DMS153 treated with DMSO at 0.1 percent for 48 hours (cell line): Measurements from ENCODE around the gene PARD3B.

Source experiments
- DNase-seq: peaks from one replicate; lab custom pipeline; 2025; ENCODE audit not compliant: unreplicated experiment; lab: John Stamatoyannopoulos, UW

The PARD3B gene

DNA sequence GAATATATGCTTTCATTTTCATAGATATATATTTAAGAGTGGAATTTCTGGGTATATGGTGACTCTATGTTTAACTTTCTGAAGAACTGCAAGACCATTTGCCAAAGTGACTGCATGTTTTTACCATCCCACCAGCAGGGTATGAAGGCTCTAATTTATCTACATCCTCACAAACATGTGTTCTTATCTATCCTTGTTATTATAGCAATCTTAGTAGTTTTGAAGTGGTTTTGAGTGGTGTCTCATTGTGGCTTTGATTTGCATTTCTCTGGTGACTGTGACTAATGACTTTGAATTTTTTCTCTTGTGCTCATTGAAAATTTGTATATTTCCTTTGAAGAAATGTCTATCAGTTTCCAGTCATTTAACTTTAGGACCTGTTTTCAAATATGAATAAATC lies 826.9 kb downstream of the PARD3B start:
- no peak for DNase-seq

DNA sequence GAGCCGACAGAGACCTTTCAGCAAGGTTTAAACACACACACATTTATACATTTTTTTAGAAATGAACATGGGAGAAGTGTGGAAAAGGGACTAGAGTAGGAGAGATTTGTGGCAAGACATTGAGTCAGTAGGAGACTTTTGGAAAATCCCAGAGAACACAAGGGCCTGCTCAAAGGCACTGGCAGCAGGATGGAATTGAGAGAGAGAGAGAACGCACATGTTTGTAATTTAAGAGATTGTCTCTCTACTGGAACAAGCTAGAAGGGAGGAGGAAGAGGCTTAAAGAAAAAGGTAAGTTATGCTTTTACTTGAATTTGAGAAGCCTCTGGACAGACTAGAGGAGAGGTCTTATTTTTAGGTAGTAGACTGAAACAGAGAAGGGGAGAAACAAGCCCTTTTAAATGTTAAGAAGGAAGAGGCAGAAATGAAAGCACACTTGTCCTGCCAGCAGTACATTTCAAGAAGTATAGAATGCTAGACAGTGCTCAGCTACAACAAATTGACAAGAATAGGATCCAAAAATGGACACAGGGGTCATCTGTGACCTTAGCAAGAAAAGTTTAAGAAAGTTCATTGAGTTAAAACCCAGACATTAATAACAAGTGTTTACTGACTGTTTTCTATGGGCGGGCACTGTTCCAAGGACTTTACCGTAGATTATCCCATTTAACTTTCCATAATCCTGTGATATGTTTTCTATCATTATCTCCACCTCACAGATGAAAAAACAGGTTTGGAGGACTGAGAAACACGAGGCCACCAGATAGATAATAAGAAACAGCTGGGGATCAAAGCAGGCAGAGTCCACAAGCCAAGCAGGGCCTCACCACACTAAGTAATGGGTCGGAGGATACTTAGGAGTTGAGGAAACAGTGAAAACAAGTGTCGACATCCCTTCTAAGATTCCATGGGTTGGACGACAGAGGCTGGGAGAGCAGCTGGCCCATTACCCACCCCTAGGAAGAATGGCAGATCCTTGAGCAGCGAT lies 830.5 kb downstream of the PARD3B start:
- DNase-seq: no peak

DNA sequence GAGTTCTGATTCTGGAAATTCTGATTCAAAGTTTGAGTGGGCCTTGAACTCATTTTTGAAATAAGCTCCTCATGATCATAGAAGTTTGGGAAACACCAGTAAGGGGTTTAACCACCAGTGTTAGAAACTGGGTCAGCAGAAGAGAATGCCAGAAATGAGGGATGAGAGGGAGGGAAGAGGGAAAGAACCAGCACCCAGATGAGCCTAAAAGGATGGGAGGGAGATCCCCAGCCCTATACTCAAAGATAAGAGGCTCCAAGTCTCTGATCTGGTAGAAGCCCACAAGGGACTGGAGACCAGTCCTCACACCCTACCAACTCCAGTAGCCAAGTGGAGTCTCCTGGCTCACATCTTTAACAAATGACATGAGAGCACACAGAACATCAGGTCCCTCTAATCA lies 832.0 kb downstream of the PARD3B start:
- no peak for DNase-seq

DNA sequence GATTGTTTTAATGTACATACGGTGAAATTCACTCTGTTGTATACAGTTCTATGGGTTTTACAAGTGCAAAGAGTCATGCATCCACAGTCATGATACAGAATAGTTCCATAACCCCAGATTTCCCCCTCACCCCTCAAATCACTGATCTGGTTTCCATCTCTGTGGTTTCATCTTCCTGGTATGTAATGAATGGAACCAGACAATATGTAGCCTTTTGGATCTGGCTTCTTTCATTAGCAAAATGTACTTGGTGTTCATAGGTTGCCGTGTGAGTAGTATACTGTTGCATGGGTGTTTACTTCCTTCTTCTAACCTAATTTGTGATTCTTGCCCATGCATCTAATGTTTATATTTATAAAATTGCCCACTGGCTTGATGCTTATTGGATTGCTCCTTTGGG lies 838.3 kb downstream of the PARD3B start:
- DNase-seq: no peak

DNA sequence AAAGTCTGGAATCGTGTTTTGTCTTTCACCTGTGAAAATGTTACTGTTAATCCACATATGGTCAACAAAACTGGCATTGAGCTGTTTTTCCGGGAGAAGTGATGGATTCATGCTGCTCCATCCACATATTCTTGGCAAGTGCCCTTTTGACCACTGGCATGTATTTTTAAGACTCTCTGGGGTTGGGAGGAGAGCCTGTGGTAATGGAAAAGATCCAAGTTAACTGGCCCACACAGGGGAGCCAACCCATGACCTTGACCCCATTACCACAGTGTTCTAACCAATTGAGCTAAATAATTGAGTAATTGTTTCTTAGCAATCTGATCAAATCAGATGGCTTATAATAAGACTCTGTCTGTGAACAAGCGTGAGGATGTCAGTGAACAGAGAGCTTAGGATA lies 840.8 kb downstream of the PARD3B start:
- no peak for DNase-seq

DNA sequence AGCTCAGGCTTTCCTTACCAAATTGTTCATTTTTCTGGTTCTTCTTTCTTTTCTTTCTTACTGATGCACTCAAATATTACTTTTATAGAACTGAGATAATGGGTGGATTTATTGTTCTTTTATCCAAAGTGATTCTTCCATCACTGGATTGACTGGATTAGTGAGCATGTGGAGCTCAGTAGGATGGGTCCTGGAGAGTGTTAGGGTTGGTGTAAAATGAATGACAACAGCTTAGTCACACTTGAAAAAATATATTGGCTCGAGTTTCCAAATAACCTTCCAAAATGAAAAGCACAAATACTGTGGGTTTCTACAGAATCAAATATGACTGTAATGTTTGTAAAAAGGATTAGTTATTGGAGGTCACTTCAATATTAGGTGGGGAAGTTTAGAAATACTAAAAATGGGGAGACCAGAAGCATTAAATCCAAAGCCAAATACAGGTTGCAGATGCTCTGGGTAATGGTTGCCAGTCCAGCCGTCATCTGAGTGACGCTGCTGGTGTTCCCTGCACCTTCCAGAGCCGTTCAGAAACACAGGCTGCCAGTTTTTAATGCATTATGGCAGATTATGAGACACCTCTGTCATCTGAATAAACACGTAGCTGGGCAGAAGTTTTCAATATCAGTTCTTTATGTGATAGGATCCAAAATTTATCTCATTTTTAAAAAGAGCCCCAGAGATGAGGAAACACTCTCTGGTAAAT lies 842.2 kb downstream of the PARD3B start:
- DNase-seq: no peak

DNA sequence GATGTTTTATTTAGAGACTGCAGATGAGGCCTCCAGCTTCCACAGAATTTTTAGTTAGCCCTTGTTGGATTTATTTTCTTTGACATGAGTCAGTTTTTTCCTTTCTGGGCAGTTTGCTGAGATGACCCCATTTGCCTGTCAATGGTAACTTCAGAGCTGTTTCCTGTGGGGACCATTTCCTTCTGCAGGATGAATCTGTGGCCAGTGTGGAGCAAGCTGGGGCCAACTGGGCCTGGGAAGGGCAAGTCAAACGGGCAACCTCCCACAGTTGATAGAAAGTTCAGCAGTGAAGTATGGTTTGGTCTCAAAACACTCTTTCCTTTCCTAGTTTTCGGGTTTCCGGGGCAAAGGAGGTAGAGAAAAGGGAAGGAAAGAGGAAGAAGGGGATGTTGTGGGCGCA lies 845.6 kb downstream of the PARD3B start:
- no peak for DNase-seq

DNA sequence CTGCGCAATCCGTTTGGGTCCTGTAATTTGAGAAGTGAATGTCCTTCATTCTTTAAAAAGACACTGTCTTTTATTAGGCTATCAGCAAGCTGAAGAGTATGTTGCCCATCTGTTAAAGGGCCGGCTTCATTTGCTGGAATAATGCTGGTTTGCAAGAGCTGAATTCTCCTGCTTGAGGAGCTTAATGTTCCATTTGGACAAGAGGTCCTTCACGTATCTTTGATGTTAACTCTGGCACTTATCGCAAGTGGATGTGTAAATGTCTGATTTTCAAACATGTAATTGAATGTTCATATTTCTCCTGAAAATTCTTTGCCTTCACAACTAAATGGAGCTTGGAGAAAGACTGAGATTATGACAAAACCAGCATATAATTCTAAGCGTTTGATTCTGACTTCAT lies 856.2 kb downstream of the PARD3B start:
- DNase-seq: no peak

DNA sequence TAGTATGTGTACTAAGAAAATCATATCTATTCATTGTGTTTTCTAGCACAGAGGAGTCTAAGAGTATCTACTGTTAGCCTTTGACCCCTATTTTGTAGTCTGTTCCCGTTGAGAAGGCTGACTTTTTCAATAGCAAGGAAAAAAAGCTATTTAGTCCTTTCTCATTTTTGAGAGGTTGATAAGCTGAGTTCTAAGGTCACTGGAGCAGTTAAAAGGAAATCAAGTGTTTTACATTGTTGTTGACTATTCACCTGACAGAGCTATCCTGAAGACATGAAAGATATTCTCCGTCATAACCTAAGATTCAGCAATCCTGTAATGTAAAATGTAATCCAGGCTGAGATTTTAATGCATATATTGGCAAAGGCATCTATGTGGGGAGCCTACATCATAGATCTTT lies 856.7 kb downstream of the PARD3B start:
- DNase-seq: no peak

DNA sequence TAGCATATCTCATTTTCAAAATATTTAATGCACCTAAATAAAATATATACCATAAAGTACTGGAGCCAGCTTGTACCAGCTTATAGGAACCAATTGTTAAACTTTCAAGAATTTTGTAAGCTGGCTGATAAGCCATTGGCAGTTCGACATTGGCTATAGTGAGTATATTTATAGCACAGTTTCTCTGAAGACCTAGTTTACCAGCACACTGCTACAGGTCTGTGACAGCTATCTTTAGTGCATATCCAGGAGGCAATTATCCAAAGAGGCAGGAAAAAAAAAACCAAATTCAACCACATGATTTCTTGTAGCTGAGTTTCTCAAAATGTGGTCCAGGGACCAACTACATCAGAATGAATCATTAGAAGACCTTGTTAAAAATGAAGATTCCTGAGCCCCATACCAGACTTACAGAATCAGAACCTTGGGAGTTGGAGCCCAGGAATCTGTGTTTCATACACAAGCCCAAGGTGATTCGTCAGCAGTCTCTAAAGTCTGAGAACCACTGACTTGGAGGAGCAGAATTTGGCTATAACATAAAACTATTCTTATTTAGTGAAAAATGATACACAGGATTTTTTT lies 858.1 kb downstream of the PARD3B start:
- DNase-seq: no peak

DNA sequence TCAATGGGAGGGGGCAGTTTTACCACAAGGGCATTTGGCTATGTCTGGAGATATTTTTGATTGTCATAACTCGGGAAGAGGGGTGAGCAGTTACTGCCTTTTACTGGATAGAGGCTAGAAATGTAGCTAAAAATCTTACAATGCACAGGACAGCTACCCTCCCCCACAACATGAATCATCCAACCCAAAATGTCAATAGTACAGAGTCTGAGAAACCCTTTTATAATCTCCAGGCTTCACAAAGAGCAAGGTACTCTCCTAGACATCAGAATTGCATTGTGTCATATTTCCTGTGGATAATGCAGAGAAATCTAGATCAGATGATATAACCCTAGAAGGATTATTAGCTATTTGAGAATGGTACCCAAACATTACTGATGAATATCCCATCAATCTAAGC lies 859.9 kb downstream of the PARD3B start:
- DNase-seq: no peak

DNA sequence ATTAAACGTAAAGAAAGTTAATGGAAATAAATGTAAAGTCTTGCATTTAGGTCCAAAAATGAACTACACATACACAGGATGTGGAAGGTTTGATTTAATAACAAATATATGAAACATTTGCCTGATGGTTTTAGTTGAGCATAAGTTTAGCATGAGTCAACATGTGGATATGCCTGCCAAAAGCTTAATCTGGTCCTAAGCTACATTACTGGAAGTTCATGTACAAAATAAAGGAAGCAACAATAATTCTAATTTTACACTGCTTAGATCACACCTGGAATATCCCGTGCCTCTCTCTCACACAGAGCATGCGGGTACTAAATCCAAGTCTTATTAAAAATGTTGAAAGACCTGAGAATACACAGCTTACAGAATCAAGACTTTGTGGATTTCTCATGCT lies 860.5 kb downstream of the PARD3B start:
- no peak for DNase-seq

DNA sequence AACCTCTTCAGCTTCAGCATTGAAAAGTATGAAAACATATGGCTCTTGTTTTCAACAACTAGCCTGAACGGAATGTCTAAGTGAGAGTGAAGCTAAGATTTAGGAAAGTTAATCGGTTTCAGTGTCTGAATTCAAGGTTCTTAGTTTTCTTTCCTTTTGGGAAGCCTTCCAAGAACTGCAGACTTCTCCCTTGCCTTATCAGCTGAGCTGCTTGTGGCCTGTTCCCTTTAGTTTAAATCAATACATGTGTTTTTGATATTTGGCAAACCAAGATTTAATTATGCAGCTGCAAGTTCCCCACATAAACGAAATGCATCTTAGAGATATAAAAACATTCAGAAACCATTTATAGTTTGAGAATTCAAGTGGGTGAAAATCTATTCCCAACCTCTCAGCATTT lies 862.7 kb downstream of the PARD3B start:
- DNase-seq: no peak

DNA sequence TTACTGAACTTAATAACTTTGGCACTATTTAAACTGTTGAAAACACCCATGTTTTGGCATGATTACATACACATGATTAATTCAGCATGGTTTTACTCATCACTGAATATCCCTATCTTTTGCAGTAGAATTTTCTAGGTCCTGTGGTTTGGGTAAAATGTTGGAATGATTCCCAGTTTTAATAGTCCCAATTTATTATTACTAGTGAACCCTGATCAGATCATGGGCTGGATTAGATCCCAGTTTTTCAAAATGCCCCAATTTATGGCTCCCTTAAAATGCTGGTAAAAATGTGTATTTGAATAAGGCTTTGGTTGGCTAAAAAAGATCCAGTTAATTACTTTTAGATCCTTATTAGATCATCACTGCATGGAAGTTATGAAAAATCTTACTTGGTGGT lies 863.4 kb downstream of the PARD3B start:
- no peak for DNase-seq

DNA sequence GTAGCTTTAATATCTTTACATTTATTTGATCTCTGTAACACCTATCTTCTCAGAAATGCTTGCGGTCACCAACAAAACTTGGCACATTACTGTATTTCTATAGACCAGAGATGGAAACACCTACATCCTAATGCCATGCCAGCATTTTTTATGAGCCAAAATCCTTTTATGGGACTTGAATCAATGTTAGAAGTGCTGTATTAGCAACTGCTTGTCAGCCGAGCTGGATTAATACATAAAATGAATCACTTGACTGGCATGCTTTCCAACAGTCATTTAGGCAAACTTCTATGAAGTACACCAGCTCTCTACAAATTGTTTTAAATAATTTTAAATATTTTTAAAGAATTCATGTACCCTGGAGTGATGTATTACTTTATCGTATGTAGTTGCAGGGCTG lies 864.1 kb downstream of the PARD3B start:
- no peak for DNase-seq

DNA sequence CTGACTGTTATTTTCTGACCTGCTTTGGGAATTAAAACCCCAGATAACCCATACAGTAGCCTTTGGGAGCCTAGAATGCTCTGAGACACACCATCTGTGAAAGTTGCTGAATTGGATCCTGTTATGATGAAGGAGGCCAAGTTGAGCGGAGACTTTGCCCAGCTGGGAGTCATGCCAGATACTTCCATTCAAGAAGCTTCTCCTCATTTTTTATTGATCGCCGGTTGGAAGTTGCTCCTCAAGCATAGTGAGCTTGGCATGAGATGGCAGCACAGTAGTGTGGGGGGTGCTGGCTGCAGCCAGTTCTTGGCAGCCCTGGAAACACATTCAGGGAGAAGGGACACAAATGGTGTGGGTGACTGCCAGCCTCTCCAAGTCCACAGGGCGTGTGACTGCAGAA lies 866.3 kb downstream of the PARD3B start:
- no peak for DNase-seq

DNA sequence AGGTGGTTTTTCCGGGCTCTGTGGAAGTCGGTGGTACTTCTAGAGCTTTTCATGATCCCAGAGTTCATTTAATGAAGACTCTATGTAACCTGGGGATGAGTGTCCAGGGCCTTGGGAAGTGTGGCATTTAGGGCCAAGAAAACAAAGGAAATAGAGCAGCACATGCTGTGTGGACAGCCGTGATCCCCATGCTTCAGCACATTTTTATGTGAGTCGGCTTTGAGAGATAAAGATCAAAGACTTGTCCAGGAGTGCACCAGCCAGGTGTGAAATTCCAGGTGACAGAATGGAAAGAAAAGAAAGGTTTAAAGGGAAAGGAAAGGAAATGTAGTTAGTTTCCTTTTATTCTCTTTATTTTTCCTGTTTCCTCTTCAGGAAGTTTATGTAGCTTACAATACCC lies 879.1 kb downstream of the PARD3B start:
- no peak for DNase-seq

DNA sequence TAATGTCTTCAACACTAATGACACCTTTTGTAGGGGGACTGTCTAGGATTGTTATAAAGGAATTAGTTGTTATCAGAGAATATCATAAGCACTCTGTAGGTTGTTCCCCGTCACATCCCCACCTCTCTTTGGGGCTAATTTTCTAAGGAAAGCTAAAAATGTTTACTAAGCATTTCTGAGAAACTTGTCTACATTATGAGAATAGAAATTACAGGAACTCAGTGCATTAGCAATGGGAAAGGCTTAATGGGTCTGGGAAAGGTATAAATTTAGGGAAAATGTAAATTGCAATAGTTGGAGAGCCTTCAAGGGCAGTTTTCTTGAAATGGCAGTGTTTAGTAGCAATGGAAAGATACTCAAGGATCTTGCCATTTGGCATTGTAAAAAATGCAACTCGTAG lies 879.8 kb downstream of the PARD3B start:
- no peak for DNase-seq

DNA sequence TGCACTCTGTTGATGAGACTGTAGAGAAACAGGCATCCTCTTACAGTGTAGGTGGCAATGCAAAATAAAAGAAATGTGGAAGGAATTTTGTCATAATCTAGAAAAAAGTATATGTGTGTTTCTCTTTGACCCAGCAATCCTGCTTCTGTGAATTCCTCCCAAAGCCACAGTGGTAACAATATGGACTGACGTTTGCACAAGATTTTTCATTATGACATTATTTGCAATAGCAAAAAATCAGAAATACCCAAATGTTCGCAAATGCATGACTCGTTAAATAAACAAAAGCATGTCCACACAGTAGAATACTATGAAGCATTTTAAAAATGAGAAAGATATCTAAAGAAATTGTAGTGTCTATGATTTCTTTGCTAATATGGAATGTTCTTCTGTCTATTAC lies 881.8 kb downstream of the PARD3B start:
- DNase-seq: no peak

DNA sequence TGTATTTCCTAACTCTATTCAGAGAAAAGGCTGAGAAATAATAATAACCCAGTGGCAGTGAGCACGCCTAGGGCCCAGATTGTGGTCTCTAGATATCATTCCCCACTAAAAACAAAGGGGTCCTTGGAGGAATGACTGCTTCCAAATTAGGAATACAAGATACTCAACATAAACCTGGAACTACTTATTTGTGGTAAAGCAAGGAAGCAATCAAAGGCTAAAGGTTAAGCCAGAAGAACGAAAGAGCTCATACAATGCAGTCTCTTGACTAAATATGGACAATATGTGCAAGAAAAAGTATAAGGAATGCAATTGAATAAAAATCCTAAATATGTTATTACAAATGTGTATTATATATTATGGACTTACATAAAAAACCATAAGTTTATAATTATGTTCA lies 883.5 kb downstream of the PARD3B start:
- no peak for DNase-seq

DNA sequence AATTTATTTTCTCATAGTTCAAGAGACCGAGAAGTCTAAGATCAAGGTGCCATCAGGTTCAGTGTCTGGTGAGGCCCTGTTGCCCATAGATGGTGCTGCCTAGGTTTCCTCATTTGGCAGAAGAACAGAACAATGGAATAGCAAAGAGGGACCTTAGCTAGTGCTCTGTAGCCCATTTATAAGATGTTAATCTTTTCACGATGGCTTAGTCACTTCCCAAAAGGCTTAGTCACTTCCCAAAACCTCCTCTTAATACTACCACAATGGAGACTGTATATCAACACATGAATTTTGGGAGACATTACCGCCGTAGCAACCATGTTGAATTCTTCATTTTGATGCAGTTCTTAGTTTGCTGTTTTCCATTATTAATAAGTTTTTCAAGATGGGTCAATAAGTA lies 890.7 kb downstream of the PARD3B start:
- no peak for DNase-seq

DNA sequence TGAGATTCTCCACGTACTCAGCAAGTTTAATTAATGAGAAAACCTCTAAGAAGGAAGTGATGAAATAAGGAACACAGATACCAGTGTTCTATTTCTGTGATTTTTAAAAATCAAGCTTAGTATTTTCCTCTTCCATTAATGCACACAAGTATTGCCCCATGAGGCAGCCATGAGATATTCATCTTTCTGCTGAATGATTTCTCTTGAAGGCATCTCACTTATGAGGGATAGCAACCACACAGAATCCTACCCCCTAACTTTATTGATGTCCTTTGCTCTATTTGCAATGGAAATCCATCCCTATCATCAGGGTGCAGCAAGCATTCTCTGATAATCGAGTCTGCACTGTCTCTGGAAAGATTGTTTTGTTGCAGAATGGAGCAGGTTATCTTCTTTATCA lies 893.0 kb downstream of the PARD3B start:
- DNase-seq: no peak
